Activated T-helper 2 cell treated with anti-CD3 and anti-CD28 coated beads, Interferon-gamma antibody, Interleukin-2, Interleukin-4, amounts not matched to agents 10 μg/mL and 5 μg/mL and 100 μg/mL, durations not matched to agents 14 hours and 24 hours and 36 hours (primary cell): Measurements from ENCODE around the gene CCDC116. TPM values are rescaled to one million over a fixed set of nuclear protein-coding genes. Genes with fewer than 3 reads are reported as not detected.
"Not testable (repeated sequence)": the region's sequence is repeated elsewhere in the genome, so short reads cannot be mapped to it uniquely, and the experiment has no call there.

Experiments
- DNase-seq: peaks from one replicate; pipeline ENCODE4 v3.0.0; 2021; ENCODE audit warnings: low spot score
- H3K27ac Mint-ChIP-seq: one replicate; pipeline ENCODE4 v1.8.0; 2021; ENCODE audit warnings: mixed read lengths
- H3K27me3 Mint-ChIP-seq: one replicate; pipeline ENCODE4 v1.8.0; 2021; ENCODE audit warnings: low read depth, mixed read lengths
- H3K36me3 Mint-ChIP-seq: one replicate; pipeline ENCODE4 v1.8.0; 2021; ENCODE audit warnings: low read depth, mixed read lengths
- H3K4me1 Mint-ChIP-seq: one replicate; pipeline ENCODE4 v1.8.0; 2021; ENCODE audit warnings: low read depth, mixed read lengths
- H3K4me3 Mint-ChIP-seq: one replicate; pipeline ENCODE4 v1.8.0; 2021; ENCODE audit warnings: low read depth, mild to moderate bottlenecking, moderate library complexity, mixed read lengths
- H3K9me3 Mint-ChIP-seq: one replicate; pipeline ENCODE4 v1.8.0; 2021; ENCODE audit warnings: mixed read lengths
- intact Hi-C: fragments of 100-400 bp; cut with micrococcal nuclease; formaldehyde crosslinking; loops from one replicate; pipeline ENCODE4 v1.15.1; 2023
- total RNA-seq: library from RNA; stranded (reverse); gene quantifications from 2 replicates; pipeline ENCODE4 v1.2.3, GENCODE V29; 2022

The CCDC116 gene
- total RNA-seq, 1 donor from 2014 or later, result 0.59 TPM

DNA sequence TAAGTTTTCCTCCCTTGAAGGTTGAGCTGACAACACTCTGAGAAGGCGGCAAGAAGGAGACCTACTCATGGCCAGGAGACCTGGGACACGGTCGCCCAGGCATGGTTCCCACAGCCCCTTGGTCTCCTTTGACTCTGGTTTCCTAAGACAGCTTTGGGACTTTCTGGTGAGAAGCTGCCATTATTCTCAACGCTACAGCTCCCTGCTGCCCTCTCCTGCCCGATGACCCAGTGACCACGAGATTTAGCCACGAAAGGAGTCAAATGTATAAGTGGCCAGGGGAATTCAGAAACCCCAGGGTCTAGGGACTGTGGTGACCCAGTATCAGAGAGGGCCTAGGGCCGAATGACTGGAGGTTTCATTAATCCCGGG lies 8.8 kb downstream of the CCDC116 start:
- DNase-seq, result no peak

DNA sequence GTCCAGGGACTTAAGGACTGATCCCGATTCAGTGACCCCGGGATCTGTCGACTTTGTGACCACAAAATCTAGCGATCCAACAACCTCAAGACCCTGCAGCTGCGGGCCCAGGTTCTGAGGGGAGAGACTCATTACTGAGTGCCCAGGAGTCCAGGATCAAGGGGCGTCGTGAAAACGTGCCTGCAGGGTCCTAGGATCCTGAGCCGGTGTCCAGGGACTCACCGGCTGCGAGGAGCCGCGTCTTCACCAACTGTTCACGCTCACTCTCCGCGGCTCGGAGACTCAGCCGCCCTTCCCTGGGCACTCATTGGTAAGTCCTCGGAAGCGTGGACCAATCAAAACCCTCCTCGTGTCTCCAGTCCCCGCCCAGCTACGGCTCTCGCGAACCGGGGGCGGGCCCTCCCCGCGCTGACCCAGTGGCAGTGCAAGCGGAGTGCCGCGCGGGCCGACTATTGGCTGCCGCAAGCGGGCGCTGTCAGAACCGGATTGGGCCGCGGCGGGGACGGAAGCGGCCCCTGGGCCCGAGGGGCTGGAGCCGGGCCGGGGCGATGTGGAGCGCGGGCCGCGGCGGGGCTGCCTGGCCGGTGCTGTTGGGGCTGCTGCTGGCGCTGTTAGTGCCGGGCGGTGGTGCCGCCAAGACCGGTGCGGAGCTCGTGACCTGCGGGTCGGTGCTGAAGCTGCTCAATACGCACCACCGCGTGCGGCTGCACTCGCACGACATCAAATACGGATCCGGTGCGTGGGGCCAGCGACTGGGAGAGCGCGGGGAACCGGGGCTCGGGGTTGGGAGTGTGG lies 9.4 kb downstream of the CCDC116 start, which contains the start of gene SDF2L1:
Gene SDF2L1, plus strand, starts transcription at position 514 of the 795 bp plus-strand sequence. Its CDS starts 35 bp downstream, at position 549.
- Mint-ChIP-seq H3K27me3 (peaks cover 1% of the 10 kb centered on the region), H3K4me1 (peaks cover 24% of the 10 kb centered on the region), H3K4me3 (peak within 1 kb of the TSS; percentile 85), H3K36me3 (peaks cover 28% of the 10 kb centered on the region), H3K27ac (peak within 1 kb of the TSS; percentile 90), H3K9me3 (no peaks in the 10 kb centered on the region)
- intact Hi-C loops, result loop anchor here (1.0 to 2.0 kb wide), 4 partner anchors 10 to 71 kb away; partner anchors contain the start of gene YDJC
- DNase-seq, result peak; percentile 98

More for the DNA sequence above, 8.8 kb downstream of the CCDC116 start:
- H3K9me3 Mint-ChIP-seq, result no peaks in the 10 kb centered on the region
- peaks cover 20% of the 10 kb centered on the region for H3K4me1 Mint-ChIP-seq
- peak overlapping the region; percentile 90 for H3K27ac Mint-ChIP-seq
- intact Hi-C loops, result no loop called here
- peaks cover 1% of the 10 kb centered on the region for H3K27me3 Mint-ChIP-seq
- H3K4me3 Mint-ChIP-seq, result peak overlapping the region; percentile 85
- H3K36me3 Mint-ChIP-seq, result peaks cover 23% of the 10 kb centered on the region

DNA sequence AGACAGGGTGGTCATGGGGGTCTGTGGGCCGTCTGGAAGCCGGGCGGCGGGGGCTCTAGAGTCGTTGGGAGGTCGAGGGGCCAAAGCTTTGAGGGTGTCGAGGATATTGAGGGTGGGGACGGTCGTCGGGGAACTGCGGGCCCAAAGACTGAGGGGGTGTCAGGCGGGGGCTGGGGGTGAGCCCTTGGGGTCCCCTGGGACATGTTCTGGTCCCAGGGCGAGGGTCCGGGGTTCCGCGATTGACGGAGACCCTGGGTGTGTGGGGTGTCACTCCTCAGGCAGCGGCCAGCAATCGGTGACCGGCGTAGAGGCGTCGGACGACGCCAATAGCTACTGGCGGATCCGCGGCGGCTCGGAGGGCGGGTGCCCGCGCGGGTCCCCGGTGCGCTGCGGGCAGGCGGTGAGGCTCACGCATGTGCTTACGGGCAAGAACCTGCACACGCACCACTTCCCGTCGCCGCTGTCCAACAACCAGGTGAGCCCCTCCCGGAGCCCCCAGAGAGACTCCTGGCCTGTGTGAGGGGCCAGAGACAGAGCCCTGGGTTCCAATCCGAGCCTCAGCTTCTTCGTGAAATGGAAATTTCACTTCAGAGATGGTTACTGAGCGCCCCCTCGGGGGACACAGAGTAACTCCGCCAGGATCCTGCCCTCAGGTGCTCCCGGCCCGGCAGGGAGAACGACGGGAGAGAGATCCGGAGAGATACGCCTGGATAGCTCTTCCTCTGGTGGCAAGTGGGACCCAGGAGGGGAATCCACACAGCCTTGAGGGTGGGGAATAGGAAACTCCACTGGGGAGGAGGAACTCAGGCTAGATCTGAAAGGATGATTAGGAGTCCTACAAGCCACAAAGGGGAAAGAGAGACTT lies 10.3 kb downstream of the CCDC116 start:
- peak; percentile 48 for DNase-seq
- Mint-ChIP-seq H3K4me1 (peaks cover 24% of the 10 kb centered on the region), H3K27ac (peak overlapping the region; percentile 90), H3K36me3 (peaks cover 28% of the 10 kb centered on the region), H3K9me3 (no peaks in the 10 kb centered on the region), H3K27me3 (peaks cover 1% of the 10 kb centered on the region), H3K4me3 (peak overlapping the region; percentile 85)
- intact Hi-C loops, result loop anchor here (1.0 to 2.0 kb wide), 4 partner anchors 9 to 72 kb away; partner anchors contain the start of gene YDJC

DNA sequence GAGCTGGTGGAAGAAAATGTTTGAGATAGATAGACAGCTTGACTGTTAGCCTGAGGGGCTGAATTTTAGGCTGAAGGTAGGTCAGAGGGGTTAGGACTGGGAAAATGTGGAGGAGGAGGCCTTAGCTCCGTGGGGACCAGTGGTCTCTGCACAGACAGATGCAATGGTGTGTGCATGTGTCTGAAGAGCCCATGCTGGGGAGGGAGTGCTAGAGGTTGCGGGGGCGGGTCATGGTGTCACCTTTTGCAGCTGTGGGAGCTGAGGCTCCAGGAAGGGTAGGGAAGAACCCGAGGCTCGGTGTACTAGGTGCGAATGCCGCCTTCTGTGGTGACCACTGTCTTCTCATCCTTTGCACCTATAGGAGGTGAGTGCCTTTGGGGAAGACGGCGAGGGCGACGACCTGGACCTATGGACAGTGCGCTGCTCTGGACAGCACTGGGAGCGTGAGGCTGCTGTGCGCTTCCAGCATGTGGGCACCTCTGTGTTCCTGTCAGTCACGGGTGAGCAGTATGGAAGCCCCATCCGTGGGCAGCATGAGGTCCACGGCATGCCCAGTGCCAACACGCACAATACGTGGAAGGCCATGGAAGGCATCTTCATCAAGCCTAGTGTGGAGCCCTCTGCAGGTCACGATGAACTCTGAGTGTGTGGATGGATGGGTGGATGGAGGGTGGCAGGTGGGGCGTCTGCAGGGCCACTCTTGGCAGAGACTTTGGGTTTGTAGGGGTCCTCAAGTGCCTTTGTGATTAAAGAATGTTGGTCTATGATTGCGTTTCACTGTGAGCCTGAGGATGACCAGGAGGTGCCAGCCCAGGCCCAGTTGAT lies 11.2 kb downstream of the CCDC116 start:
- H3K36me3 Mint-ChIP-seq, result peaks cover 30% of the 10 kb centered on the region
- peak overlapping the region; percentile 68 for H3K27ac Mint-ChIP-seq
- intact Hi-C loops, result loop anchor here (2.0 kb wide), 1 partner anchor 73 kb away; no protein-coding TSS in a partner anchor
- peaks cover 1% of the 10 kb centered on the region for H3K27me3 Mint-ChIP-seq
- H3K9me3 Mint-ChIP-seq, result no peaks in the 10 kb centered on the region
- H3K4me1 Mint-ChIP-seq, result peaks cover 24% of the 10 kb centered on the region
- H3K4me3 Mint-ChIP-seq, result peak overlapping the region; percentile 85
- DNase-seq, result no peak

DNA sequence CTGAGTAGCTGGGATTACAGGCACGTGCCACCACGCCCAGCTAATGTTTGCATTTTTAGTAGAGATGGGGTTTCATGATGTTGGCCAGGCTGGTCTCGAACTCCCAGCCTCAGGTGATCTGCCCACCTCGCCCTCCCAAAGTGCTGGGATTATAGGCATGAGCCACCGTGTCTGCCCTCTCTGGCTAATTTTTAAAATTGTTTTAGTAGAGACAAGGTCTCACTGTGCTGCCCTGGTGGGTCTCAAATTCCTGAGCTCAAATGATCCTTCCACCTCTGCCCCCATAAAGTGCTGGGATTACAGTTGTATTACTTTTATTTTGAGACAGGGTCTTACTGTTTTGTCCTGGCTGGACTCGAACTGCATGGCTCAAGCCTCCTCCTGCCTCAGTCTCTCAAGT lies 13.0 kb downstream of the CCDC116 start:
- Mint-ChIP-seq H3K4me1 (peaks cover 29% of the 10 kb centered on the region), H3K36me3 (peaks cover 42% of the 10 kb centered on the region)
- DNase-seq, H3K27me3 Mint-ChIP-seq, H3K27ac Mint-ChIP-seq, intact Hi-C loops, H3K9me3 Mint-ChIP-seq, H3K4me3 Mint-ChIP-seq: not testable (repeated sequence)

DNA sequence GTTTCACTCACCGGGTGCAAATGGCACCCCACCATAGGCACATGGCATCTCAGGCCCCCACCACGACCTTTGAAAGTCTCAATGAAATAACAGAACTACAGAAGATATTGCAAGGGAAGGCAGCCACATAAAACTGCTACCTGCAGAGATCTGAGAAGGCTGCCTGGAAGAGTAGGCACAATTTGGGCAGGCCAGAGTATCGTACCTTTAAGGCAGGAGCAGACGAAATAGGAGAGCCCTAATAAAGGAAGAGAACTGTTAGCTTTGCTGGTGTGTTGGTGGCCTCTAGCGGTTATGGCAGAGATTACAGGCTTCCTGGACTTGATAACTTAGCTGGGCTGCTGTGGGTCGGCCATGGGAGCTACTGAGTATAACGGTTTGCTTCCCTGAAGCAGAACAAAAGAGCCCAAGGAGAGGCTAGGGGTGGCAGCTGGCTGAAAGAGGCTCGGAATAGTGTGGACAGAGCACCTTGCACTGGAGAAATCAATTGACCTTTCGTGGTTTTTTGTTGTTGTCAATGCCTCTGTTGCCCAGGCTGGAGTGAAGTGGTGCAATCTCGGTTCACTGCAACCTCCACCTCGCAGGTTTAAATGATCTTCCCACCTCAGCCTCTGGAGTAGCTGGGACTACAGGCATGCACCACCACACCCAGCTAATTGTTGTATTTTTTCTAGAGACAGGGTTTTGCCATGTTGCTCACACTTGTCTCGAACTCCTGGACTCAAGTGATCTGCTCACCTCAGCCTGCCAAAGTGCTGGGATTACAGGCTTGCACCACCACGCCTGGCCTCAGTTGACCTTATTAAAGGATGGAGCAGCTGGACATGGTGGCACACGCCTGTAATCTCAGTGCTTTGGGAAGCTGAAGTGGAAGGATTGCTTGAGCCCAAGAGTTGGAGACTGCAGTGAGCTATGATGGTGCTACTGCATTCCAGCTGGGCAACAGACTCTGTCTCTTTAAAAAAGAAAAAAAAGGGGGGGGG lies 14.3 kb downstream of the CCDC116 start:
- Mint-ChIP-seq H3K4me1 (peaks cover 24% of the 10 kb centered on the region), H3K36me3 (peaks cover 46% of the 10 kb centered on the region), H3K27me3 (no peaks in the 10 kb centered on the region), H3K9me3 (no peaks in the 10 kb centered on the region), H3K27ac (no peak overlapping the region), H3K4me3 (no peak overlapping the region)
- peak; percentile 70 for DNase-seq
- intact Hi-C loops, result no loop called here

DNA sequence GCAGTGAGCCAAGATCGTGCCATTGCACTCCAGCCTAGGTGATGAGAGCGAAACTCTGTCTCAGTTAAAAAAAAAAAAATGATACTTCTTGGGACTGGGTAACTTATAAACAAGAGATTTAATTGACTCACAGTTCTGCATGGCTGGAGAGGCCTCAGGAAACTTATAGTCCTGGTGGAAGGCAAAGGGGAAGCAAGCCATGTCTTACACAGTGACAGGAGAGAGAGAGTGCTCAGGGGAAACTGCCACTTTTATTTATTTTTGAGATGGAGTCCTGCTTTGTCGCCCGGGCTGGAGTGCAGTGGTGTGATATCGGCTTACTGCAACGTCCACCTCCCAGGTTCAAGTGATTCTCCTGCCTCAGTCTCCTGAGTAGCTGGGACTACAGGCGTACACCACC lies 17.7 kb downstream of the CCDC116 start:
- DNase-seq, result no peak
- intact Hi-C loops, result loop anchor here (5.0 kb wide), 1 partner anchor 63 kb away; no protein-coding TSS in a partner anchor
- Mint-ChIP-seq H3K4me1 (peaks cover 17% of the 10 kb centered on the region), H3K36me3 (peaks cover 35% of the 10 kb centered on the region), H3K9me3 (no peaks in the 10 kb centered on the region), H3K4me3 (peak overlapping the region; percentile 91), H3K27ac (no peak overlapping the region), H3K27me3 (no peaks in the 10 kb centered on the region)

DNA sequence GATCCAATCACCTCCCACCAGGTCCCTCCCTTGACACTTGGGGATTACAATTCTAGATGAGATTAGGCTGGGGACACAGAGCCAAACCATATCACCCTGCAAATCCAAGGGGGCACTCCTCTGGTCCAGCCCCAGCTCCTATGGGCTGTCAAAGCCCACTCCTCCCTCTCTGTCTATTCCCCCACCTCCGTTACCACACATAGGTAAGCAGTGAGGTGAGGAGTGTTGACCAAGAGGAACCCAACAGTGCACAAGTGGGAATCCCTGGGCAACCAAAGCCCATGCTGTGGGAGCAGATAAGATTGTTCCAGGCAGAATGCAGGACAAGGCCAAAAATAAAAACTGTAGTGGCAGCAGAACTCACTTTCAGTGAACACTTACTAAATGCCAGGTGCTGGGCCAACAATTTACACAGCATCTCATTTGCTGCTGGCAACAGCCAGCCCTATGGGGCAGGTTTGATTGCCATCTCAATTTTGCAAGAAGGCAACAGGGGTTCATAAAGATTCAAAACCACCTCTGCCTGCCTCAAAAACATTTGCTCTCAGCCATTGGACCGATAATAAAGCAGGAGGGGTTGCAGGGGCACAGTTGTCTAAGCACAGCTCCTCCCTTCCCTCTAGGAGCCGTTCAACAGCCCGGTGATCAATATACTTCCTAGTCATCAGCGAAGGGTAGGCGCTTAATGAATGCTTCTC lies 18.4 kb downstream of the CCDC116 start:
- H3K9me3 Mint-ChIP-seq, result no peaks in the 10 kb centered on the region
- no peaks in the 10 kb centered on the region for H3K27me3 Mint-ChIP-seq
- peak overlapping the region; percentile 89 for H3K27ac Mint-ChIP-seq
- H3K36me3 Mint-ChIP-seq, result peaks cover 30% of the 10 kb centered on the region
- intact Hi-C loops, result loop anchor here (5.0 kb wide), 1 partner anchor 64 kb away; no protein-coding TSS in a partner anchor
- peaks cover 17% of the 10 kb centered on the region for H3K4me1 Mint-ChIP-seq
- H3K4me3 Mint-ChIP-seq, result peak overlapping the region; percentile 91
- DNase-seq, result no peak

DNA sequence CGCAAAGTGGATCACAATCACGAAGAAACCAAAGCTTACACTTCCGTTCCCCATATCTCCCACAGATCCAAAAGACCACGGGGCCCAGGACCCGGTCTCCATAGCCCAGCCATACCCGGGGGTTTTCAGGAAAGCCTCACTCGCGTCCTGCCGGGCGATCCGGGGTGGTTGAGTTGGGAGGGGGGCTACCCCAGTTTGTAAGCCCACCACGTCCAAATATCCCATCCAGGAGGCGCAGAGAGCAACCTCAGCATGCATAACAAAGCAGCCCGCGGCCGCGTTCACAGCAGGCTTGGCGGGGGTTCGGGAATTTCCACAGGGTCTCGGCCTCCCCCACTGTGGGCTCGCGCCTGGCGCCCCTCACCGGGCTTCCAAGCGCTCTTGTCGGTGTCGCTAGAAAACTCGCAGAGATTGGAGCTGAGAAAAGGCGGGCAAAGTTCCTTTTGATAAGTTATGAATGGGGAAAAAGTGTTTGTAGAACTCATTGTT lies 19.0 kb downstream of the CCDC116 start:
- peaks cover 26% of the 10 kb centered on the region for H3K36me3 Mint-ChIP-seq
- no peak for DNase-seq

DNA sequence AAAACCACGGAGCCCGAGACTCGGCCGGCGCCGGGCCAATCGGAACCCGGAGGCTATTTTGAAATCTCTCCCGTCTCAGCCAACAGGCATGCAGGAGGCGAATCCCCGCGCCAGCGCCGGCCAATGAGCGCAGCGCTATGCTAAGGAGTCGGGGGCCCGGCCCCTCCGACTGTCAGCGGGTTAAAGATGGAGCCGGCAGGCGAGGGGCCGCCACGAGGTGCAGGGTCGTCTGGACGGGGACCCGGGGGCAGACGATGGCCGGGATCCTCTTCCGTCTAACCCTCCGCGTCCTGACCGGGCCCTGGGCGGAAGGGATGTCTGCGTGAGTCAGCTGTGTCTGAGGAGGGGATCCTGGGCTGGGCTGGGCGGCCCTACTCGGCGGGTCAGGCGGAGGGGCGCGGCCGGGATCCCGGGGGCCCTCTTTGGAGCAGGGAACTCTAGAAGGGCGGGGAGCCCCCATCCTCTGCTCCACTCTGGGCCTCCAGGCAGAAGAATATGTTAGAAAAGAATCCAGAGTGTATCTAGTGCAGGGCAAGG lies 19.5 kb downstream of the CCDC116 start:
- Mint-ChIP-seq H3K27me3 (no peaks in the 10 kb centered on the region), H3K27ac (peak overlapping the region; percentile 89), H3K9me3 (no peaks in the 10 kb centered on the region), H3K36me3 (peaks cover 26% of the 10 kb centered on the region), H3K4me3 (peak overlapping the region; percentile 91), H3K4me1 (peaks cover 23% of the 10 kb centered on the region)
- peak; percentile 88 for DNase-seq
- intact Hi-C loops, result loop anchor here (1.0 to 5.0 kb wide), 3 partner anchors 10 to 65 kb away; partner anchors contain the start of genes PPIL2 and SDF2L1

More for the DNA sequence above, 19.0 kb downstream of the CCDC116 start:
- H3K4me1 Mint-ChIP-seq, result peaks cover 20% of the 10 kb centered on the region
- no peaks in the 10 kb centered on the region for H3K27me3 Mint-ChIP-seq
- intact Hi-C loops, result loop anchor here (1.0 to 5.0 kb wide), 3 partner anchors 9 to 64 kb away; partner anchors contain the start of genes PPIL2 and SDF2L1
- H3K9me3 Mint-ChIP-seq, result no peaks in the 10 kb centered on the region
- H3K27ac Mint-ChIP-seq, result peak overlapping the region; percentile 89
- H3K4me3 Mint-ChIP-seq, result peak overlapping the region; percentile 91
